ENCODE results near the gene LMO7. TPM values are rescaled to one million over a fixed set of nuclear protein-coding genes. Genes with fewer than 3 reads are reported as not detected.

Gene LMO7
- total and polyA plus RNA-seq, 8 donors = 17.1 to 214 (median 72.4) TPM

- no peaks in the 10 kb centered on the region for H3K27me3 ChIP-seq
- peaks cover 0 to 9% (median 4%) of the 10 kb centered on the region in 4 donors for H3K36me3 ChIP-seq
- no peak overlapping the region for H3K27ac ChIP-seq
- TF ChIP-seq POLR2AphosphoS5 (IDR thresholded peaks at IDR 0.05) = no peak
- no peak for TF ChIP-seq EP300 (IDR thresholded peaks at IDR 0.05)
- no peak for TF ChIP-seq CTCF (IDR thresholded peaks at IDR 0.05)
- no peak for TF ChIP-seq POLR2A (IDR thresholded peaks at IDR 0.05)
- intact Hi-C loops (cut with DNase I; ENCODE audit: low total_unique reads) = no loop called here
- 89 to 98% (median 94%) methylated on average over 2 of the region's 2 CpGs for WGBS, 5 donors
- no peak overlapping the region for H3K4me3 ChIP-seq
- H3K9me3 ChIP-seq = no peaks in the 10 kb centered on the region
- no peaks in the 10 kb centered on the region for H3K4me1 ChIP-seq
- no peak for DNase-seq
Observed at GRCh38 chr13:75612354-75612753, 23.8 kb upstream of the LMO7 start.

- no peak for DNase-seq
- H3K36me3 ChIP-seq = peaks cover 0 to 9% (median 4%) of the 10 kb centered on the region in 4 donors
- WGBS, 5 donors = 55 to 100% (median 96%) methylated on average over 1 of the region's 1 CpG
- intact Hi-C loops (cut with DNase I; ENCODE audit: low total_unique reads) = no loop called here
- TF ChIP-seq EP300 (IDR thresholded peaks at IDR 0.05) (no peak), POLR2A (IDR thresholded peaks at IDR 0.05) (no peak), CTCF (IDR thresholded peaks at IDR 0.05) (no peak), POLR2AphosphoS5 (IDR thresholded peaks at IDR 0.05) (no peak)
- H3K27ac ChIP-seq = no peak overlapping the region
- no peaks in the 10 kb centered on the region for H3K4me1 ChIP-seq
- no peak overlapping the region for H3K4me3 ChIP-seq
- no peaks in the 10 kb centered on the region for H3K27me3 ChIP-seq
- no peaks in the 10 kb centered on the region for H3K9me3 ChIP-seq
Observed at GRCh38 chr13:75617230-75617629, 18.9 kb upstream of the LMO7 start.

GRCh38 chr13:75618308-75618707, 17.8 kb upstream of the LMO7 start:
- 0 to 48% (median 0%) methylated on average over 1 of the region's 1 CpG for WGBS, 5 donors
- no peak overlapping the region for H3K27ac ChIP-seq
- H3K36me3 ChIP-seq = peaks cover 0 to 9% (median 4%) of the 10 kb centered on the region in 4 donors
- no peaks in the 10 kb centered on the region for H3K27me3 ChIP-seq
- H3K4me3 ChIP-seq = no peak overlapping the region
- no peaks in the 10 kb centered on the region for H3K4me1 ChIP-seq
- DNase-seq = no peak
- no peak for TF ChIP-seq POLR2AphosphoS5 (IDR thresholded peaks at IDR 0.05)
- TF ChIP-seq EP300 (IDR thresholded peaks at IDR 0.05) = no peak
- no peak for TF ChIP-seq POLR2A (IDR thresholded peaks at IDR 0.05)
- TF ChIP-seq CTCF (IDR thresholded peaks at IDR 0.05) = no peak
- intact Hi-C loops (cut with DNase I; ENCODE audit: low total_unique reads) = no loop called here
- H3K9me3 ChIP-seq = no peaks in the 10 kb centered on the region

- no peaks in the 10 kb centered on the region for H3K27me3 ChIP-seq
- WGBS, 5 donors = 48 to 65% (median 52%) methylated on average over 1 of the region's 1 CpG
- no peak overlapping the region for H3K4me3 ChIP-seq
- no peak for DNase-seq
- intact Hi-C loops (cut with DNase I; ENCODE audit: low total_unique reads) = no loop called here
- H3K4me1 ChIP-seq = no peaks in the 10 kb centered on the region
- peaks cover 0 to 9% (median 4%) of the 10 kb centered on the region in 4 donors for H3K36me3 ChIP-seq
- no peak overlapping the region for H3K27ac ChIP-seq
- no peaks in the 10 kb centered on the region for H3K9me3 ChIP-seq
- no peak for TF ChIP-seq POLR2AphosphoS5 (IDR thresholded peaks at IDR 0.05)
- TF ChIP-seq EP300 (IDR thresholded peaks at IDR 0.05) = no peak
- TF ChIP-seq CTCF (IDR thresholded peaks at IDR 0.05) = no peak
- TF ChIP-seq POLR2A (IDR thresholded peaks at IDR 0.05) = no peak
Observed at GRCh38 chr13:75620020-75620419, 16.1 kb upstream of the LMO7 start.

Measured in stomach (tissue), 9 donors.